Measurements from ENCODE around the gene SULT1C2. TPM values are rescaled to one million over a fixed set of nuclear protein-coding genes. Genes with fewer than 3 reads are reported as not detected.
A peak's percentile ranks its signal among the peaks of the same experiment; 100 is the strongest.

Gene SULT1C2
- total RNA-seq, 1 donor = 0.36 TPM

DNA sequence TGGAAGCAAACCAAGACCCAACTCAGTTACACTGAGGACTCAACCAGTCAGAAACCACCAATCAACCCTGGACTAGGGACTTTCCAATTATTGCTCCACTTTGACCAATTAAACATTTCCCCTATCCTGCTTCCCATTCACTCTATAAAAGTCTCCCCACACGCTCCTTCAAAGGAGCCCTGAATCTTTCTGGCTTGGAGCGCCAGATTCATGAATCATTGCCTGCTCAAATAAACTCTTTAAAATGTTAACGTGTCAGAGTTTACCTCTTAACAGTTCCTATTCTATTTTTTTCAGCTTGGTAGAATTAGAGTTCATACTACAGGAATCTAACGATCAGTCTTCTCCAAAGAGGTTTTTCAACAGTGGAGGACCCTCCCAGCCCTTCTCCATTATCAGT lies 20.7 kb upstream of the SULT1C2 start:
- H3K4me3 ChIP-seq (ENCODE audit: insufficient read depth, low read length) = no peak overlapping the region
- TF ChIP-seq CTCF (IDR thresholded peaks at IDR 0.05; ENCODE audit: extremely low read depth, low read depth, low read length) = no peak

DNA sequence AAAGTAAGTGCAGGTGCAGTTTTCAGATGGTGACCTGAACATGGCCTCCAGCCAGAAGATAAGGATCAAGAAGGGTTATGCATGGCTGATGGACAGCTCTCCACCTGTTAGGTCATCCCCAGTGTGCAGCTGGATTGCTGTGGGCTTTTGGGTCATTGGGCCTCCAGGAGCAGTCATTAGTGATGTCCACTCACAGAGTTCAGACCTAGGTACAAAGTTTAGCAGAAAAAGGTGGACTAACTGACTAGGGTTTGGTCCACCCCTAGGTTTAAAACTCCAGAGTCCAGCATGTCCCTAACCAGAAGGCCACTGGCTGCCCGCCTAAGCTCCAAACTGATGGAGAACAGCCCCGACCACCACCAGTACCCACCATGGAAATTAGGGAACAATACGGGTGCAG lies 18.3 kb upstream of the SULT1C2 start:
- no peak overlapping the region for H3K4me2 ChIP-seq (ENCODE audit: insufficient read depth, low read length)
- no peaks in the 10 kb centered on the region for H3K27me3 ChIP-seq (ENCODE audit: insufficient read depth, low read length)
- no peaks in the 10 kb centered on the region for H3K36me3 ChIP-seq (ENCODE audit: insufficient read depth, low read length)
- no peaks in the 10 kb centered on the region for H3K79me2 ChIP-seq (ENCODE audit: insufficient read depth, low read length)
- H3K27ac ChIP-seq (ENCODE audit: low read depth, low read length) = no peak overlapping the region
- no peaks in the 10 kb centered on the region for H3K9me3 ChIP-seq (ENCODE audit: low read depth, low read length)
- no peak overlapping the region for H3K4me3 ChIP-seq (ENCODE audit: insufficient read depth, low read length)
- no peak for TF ChIP-seq CTCF (IDR thresholded peaks at IDR 0.05; ENCODE audit: extremely low read depth, low read depth, low read length)
- H4K20me1 ChIP-seq (ENCODE audit: insufficient read depth, low read length) = no peaks in the 10 kb centered on the region
- H2AFZ ChIP-seq (ENCODE audit: low read length) = no peak overlapping the region
- H3K4me1 ChIP-seq (ENCODE audit: insufficient read depth, low read length) = peaks cover 40% of the 10 kb centered on the region
- DNase-seq (ENCODE audit: insufficient read length, low spot score, missing footprints) = no peak

More for the DNA sequence above, 20.7 kb upstream of the SULT1C2 start:
- no peaks in the 10 kb centered on the region for H3K36me3 ChIP-seq (ENCODE audit: insufficient read depth, low read length)
- H3K9me3 ChIP-seq (ENCODE audit: low read depth, low read length) = no peaks in the 10 kb centered on the region
- H3K4me1 ChIP-seq (ENCODE audit: insufficient read depth, low read length) = peaks cover 40% of the 10 kb centered on the region
- H3K4me2 ChIP-seq (ENCODE audit: insufficient read depth, low read length) = peak overlapping the region; percentile 55
- H2AFZ ChIP-seq (ENCODE audit: low read length) = peak overlapping the region; percentile 79
- H4K20me1 ChIP-seq (ENCODE audit: insufficient read depth, low read length) = no peaks in the 10 kb centered on the region
- H3K27ac ChIP-seq (ENCODE audit: low read depth, low read length) = peak overlapping the region; percentile 93
- H3K27me3 ChIP-seq (ENCODE audit: insufficient read depth, low read length) = no peaks in the 10 kb centered on the region
- H3K79me2 ChIP-seq (ENCODE audit: insufficient read depth, low read length) = no peaks in the 10 kb centered on the region
- peak; percentile 23 for DNase-seq (ENCODE audit: insufficient read length, low spot score, missing footprints)

DNA sequence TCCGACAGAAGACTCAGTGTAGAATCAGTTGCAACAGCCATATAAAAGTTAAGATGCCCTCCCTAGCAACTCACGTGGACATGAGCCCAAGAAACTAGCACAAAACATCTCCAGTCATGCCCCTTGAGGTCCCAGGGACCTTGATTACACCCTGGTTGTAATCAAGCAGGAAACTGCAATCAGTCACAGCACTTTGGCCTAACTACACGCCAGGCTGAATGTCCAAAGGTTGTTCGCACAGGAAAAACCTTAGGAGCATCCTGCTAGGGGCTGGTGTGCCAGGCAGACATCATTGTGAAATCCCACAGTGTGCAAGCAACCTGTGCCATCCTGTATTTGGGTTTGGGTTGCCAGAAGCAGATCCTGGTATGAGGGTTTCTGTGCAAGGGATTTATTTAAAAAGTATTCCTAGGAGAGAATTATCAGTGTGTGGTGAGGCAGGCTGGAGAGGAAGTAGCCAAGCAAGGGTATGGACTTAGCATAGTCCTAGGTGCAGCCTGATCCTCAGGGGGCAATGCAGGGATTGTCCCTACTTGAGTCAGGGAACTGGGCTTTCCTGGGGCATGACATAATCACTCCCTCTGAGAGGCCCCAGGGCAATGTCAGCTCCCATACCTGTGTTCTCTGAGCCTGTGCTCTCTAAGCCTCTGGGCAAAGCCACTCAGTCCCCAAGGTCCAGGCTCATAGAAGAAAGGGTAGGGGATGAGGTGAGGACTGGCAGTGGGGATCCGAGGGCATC lies 17.8 kb upstream of the SULT1C2 start:
- H3K27me3 ChIP-seq (ENCODE audit: insufficient read depth, low read length) = no peaks in the 10 kb centered on the region
- peak overlapping the region; percentile 85 for H3K27ac ChIP-seq (ENCODE audit: low read depth, low read length)
- no peaks in the 10 kb centered on the region for H3K79me2 ChIP-seq (ENCODE audit: insufficient read depth, low read length)
- no peak overlapping the region for H3K4me3 ChIP-seq (ENCODE audit: insufficient read depth, low read length)
- no peak overlapping the region for H3K4me2 ChIP-seq (ENCODE audit: insufficient read depth, low read length)
- DNase-seq (ENCODE audit: insufficient read length, low spot score, missing footprints) = no peak
- H2AFZ ChIP-seq (ENCODE audit: low read length) = peak overlapping the region; percentile 92
- H4K20me1 ChIP-seq (ENCODE audit: insufficient read depth, low read length) = no peaks in the 10 kb centered on the region
- H3K4me1 ChIP-seq (ENCODE audit: insufficient read depth, low read length) = peaks cover 40% of the 10 kb centered on the region
- TF ChIP-seq CTCF (IDR thresholded peaks at IDR 0.05; ENCODE audit: extremely low read depth, low read depth, low read length) = no peak
- H3K36me3 ChIP-seq (ENCODE audit: insufficient read depth, low read length) = no peaks in the 10 kb centered on the region
- no peaks in the 10 kb centered on the region for H3K9me3 ChIP-seq (ENCODE audit: low read depth, low read length)

- Histone ChIP-seq H3K27ac (ENCODE audit: low read depth, low read length) (peak overlapping the region; percentile 85), H3K4me2 (ENCODE audit: insufficient read depth, low read length) (peak overlapping the region; percentile 82), H3K9me3 (ENCODE audit: low read depth, low read length) (no peaks in the 10 kb centered on the region), H3K79me2 (ENCODE audit: insufficient read depth, low read length) (no peaks in the 10 kb centered on the region), H2AFZ (ENCODE audit: low read length) (peak overlapping the region; percentile 92), H3K36me3 (ENCODE audit: insufficient read depth, low read length) (no peaks in the 10 kb centered on the region), H3K27me3 (ENCODE audit: insufficient read depth, low read length) (no peaks in the 10 kb centered on the region), H4K20me1 (ENCODE audit: insufficient read depth, low read length) (no peaks in the 10 kb centered on the region), H3K4me1 (ENCODE audit: insufficient read depth, low read length) (peaks cover 34% of the 10 kb centered on the region), H3K4me3 (ENCODE audit: insufficient read depth, low read length) (peak overlapping the region; percentile 64)
- TF ChIP-seq CTCF (IDR thresholded peaks at IDR 0.05; ENCODE audit: extremely low read depth, low read depth, low read length) = no peak
- DNase-seq (ENCODE audit: insufficient read length, low spot score, missing footprints) = peak; percentile 91
These were observed 16.9 kb upstream of the SULT1C2 start for GRCh38 chr2:108271691-108272253.
